Ishikawa (cell line): ENCODE results near the gene FAM20C.

Experiments used
- CEBPB ChIP-seq: IDR thresholded peaks from 2 replicates; pipeline ENCODE4 v1.6.1; 2012
- CREB1 ChIP-seq: IDR thresholded peaks from 2 replicates; pipeline ENCODE4 v1.6.1; 2012; ENCODE audit warnings: low read depth
- EGR1 ChIP-seq: IDR thresholded peaks from 2 replicates; pipeline ENCODE4 v1.6.1; 2012
- EP300 ChIP-seq: IDR thresholded peaks from 2 replicates; pipeline ENCODE4 v1.6.1; 2012; ENCODE audit warnings: borderline replicate concordance
- NFIC ChIP-seq: IDR thresholded peaks from 2 replicates; pipeline ENCODE4 v1.6.1; 2012
- RAD21 ChIP-seq: IDR thresholded peaks from 2 replicates; pipeline ENCODE4 v1.6.1; 2012; ENCODE audit warnings: low read depth
- REST ChIP-seq: IDR thresholded peaks from 2 replicates; pipeline ENCODE4 v1.6.1; 2012; ENCODE audit warnings: low read depth, mild to moderate bottlenecking
- TAF1 ChIP-seq: IDR thresholded peaks from 2 replicates; pipeline ENCODE4 v1.6.1; 2012; ENCODE audit warnings: low read depth, mild to moderate bottlenecking
- TCF12 ChIP-seq: IDR thresholded peaks from 2 replicates; pipeline ENCODE4 v1.6.1; 2012; ENCODE audit warnings: low read depth
- TEAD4 ChIP-seq: IDR thresholded peaks from 2 replicates; pipeline ENCODE4 v1.6.1; 2012
- USF1 ChIP-seq: IDR thresholded peaks from 2 replicates; pipeline ENCODE4 v1.6.1; 2012
- YY1 ChIP-seq: IDR thresholded peaks from 2 replicates; pipeline ENCODE4 v1.6.1; 2012; ENCODE audit warnings: low read depth
- ZBTB7A ChIP-seq: IDR thresholded peaks from 2 replicates; pipeline ENCODE4 v1.6.1; 2012; ENCODE audit warnings: low read depth
- TF ChIP-seq, protein P1 (sequence below): IDR thresholded peaks from 2 replicates; pipeline ENCODE4 v1.6.1; 2012

Gene FAM20C

DNA sequence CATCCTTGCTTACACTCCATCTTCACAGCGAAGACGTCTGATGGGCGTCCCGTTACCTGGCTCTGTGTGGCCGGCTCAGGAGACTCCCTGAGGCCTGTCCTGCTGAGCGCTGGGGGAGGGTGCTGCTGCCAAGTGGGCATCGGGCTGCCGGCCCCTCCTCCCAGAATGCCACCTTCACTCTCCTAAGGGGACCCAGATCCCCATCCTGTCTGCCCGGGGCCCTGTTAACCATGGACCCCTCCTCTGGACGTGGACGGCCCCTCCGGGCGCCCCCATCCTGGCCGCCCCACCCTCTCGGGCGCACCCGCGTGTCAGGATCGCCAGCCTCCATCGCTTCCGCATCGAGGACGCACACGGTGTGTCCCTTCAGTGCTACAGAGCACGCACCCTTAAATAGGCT lies 90.2 kb downstream of the FAM20C start:
- no peak for TF ChIP-seq RAD21
- TF ChIP-seq CEBPB: no peak
- TF ChIP-seq NFIC: no peak
- TF ChIP-seq EP300: no peak
- no peak for TF ChIP-seq YY1
- no peak for TF ChIP-seq EGR1
- TF ChIP-seq TCF12: no peak
- TF ChIP-seq CREB1: no peak
- no peak for TF ChIP-seq TEAD4
- no peak for TF ChIP-seq USF1
- TF ChIP-seq REST: no peak

DNA sequence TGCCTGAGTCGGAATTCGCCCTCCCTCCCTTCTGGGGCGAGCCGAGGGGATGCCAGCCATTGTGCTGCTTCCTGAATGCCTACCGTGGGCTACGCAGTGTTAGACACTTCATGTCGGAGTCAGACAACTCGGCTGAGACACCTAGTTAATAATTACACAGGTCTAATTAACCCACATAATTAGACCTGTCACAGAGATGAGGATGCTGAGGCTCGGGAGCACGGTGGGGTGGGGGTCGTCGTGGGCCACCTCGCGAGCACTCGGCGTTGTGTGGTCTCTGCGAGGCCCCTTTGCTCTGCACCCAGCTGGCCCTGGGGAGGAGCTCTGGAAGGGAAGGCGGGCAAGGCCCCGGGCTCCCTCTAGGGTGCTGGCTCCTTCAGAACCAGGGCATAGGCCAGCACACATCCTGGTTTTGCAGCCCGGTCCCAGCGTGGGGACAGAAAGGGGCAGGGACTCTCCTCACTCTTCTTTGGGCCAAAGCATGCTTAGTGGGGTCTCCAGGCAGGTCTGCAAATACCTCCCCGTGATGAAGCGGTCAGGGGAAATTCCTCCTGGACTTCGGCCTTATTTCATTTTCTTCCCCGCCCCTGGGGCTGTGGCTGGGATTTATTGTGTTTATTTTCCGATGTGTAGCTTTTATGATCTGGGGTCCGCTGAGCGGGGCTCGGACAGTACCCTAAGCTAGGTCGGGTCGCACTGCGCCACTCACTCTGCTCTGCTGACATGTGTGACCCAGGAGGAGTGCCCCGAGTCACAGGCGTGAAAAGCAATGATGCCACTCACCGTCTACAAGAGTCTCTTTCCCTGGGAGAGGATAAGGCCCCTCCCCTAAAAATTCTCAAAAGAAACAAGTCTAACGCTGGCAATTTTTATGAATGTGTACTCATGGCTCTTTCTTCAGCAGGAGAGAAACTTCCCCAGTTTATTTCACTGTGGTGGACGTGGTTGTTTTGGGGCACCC lies 92.7 kb downstream of the FAM20C start:
- TF ChIP-seq TCF12: no peak
- no peak for TF ChIP-seq NFIC
- no peak for TF ChIP-seq TAF1
- TF ChIP-seq CEBPB: no peak

DNA sequence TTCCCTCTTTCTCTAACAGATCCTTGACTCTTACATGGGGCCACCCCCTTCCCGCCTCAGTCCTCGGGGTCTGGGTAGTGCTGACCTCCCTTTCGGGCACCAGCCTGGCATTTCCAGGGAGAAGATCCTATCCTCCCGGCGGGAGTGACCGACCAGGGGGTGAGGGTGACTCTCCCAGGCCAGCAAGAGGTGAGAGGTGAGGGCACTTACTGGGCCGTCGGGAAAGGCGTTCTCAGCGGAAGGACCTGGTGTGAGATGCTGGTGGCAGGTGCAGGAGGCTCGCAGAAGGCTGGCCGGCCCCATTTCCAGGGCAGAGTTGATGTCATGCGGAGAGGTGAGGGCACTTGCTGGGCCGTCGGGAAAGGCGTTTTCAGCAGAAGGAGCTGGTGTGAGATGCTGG lies 93.4 kb downstream of the FAM20C start:
- TF ChIP-seq CREB1 (no peak), TEAD4 (no peak), EGR1 (no peak), USF1 (no peak), NFIC (no peak), TAF1 (no peak), ZBTB7A (no peak)
- TF ChIP-seq, protein P1, sequence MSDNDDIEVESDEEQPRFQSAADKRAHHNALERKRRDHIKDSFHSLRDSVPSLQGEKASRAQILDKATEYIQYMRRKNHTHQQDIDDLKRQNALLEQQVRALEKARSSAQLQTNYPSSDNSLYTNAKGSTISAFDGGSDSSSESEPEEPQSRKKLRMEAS: no peak

DNA sequence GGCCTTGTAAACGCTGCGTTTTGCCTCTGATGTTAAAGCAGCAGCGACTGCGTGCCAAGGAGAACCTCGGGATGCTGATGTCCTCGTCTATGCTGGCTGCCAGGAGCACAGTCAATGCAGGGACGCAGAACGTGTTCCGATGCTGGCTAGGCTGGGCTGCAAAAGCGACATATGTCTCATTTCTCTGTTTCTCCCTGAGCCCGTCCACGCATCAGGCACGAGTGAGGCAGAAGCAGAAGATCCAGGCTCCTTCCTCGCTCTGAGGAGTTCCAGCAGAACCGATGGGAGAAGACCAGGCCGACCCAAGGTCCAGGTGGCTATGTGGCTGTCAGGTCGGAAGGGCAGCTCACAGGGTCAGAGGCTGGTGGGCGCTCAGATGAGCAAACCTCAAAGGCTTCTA lies 93.9 kb downstream of the FAM20C start:
- TF ChIP-seq CREB1 (no peak), USF1 (no peak), CEBPB (no peak), YY1 (no peak), REST (no peak), RAD21 (no peak), EP300 (no peak), TEAD4 (no peak), EGR1 (no peak), ZBTB7A (no peak), TCF12 (no peak), TAF1 (no peak), NFIC (no peak)
- TF ChIP-seq, protein P1: no peak

DNA sequence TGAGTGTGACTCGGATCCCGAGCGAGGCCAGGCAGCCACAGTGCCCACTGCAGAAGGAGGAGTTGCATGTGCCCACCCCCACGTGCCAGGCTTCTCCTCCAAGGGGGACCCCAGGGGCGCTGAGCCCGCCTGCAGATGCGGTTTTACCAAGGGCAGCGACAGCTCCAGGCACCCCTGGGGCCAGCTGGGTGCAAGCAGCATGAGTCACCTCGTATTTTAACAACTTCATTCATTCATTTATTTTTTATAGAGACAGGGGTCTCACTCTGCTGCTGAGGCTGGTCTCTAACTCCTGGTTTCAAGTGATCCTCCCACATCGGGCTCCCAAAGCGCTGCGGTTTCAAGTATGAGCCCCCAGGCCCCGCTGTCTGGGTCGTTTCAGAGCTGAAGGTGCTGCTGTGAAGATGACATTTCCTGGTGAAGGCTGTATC lies 96.3 kb downstream of the FAM20C start:
- TF ChIP-seq EP300 (no peak), USF1 (no peak), TEAD4 (no peak), NFIC (no peak), YY1 (no peak), RAD21 (no peak), CREB1 (no peak), CEBPB (no peak)
- TF ChIP-seq, protein P1: no peak
